GM12873 (cell line): ENCODE measurements around the gene AP5Z1.

Experiments
- TF ChIP-seq, protein P1 (sequence below): IDR thresholded peaks from 2 replicates; pipeline ENCODE4 v1.5.1; 2012; ENCODE audit warnings: low read depth, mild to moderate bottlenecking, moderate library complexity, low read length, control low read depth; ENCODE audit not compliant: insufficient read depth; ENCODE audit errors: missing control alignments

The AP5Z1 gene

DNA sequence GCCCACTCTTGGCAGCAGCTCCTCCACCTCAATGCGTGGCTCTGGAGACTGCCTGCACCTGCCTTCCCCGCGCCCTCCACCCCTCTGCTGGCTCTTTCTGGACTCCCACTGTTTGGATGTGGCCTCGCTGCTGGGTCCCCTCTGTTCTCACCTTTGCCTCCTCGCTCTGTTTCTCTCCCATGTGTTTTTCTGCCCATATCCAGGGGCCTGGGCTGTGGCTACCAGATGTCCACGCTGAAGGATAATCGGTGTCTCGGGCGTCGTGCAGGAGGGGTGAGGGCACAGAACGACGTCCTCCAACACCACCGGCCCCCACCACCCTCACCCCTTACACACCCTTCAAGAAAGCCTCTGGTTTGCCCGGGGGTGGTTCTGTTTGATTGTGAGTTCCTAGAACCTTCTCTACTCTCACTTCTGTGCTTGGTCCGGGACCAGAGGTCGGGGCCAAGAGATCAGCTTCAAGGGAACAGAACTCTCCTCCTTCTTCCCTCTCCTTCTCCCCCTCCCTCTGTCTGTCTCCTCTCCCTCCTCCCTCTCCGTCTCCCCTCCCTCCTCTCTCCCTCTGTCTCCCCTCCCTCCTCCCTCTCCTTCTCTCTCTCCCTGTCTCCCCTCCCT, 31.7 kb downstream of the AP5Z1 start:
- TF ChIP-seq, protein P1, sequence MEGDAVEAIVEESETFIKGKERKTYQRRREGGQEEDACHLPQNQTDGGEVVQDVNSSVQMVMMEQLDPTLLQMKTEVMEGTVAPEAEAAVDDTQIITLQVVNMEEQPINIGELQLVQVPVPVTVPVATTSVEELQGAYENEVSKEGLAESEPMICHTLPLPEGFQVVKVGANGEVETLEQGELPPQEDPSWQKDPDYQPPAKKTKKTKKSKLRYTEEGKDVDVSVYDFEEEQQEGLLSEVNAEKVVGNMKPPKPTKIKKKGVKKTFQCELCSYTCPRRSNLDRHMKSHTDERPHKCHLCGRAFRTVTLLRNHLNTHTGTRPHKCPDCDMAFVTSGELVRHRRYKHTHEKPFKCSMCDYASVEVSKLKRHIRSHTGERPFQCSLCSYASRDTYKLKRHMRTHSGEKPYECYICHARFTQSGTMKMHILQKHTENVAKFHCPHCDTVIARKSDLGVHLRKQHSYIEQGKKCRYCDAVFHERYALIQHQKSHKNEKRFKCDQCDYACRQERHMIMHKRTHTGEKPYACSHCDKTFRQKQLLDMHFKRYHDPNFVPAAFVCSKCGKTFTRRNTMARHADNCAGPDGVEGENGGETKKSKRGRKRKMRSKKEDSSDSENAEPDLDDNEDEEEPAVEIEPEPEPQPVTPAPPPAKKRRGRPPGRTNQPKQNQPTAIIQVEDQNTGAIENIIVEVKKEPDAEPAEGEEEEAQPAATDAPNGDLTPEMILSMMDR, result no peak

DNA sequence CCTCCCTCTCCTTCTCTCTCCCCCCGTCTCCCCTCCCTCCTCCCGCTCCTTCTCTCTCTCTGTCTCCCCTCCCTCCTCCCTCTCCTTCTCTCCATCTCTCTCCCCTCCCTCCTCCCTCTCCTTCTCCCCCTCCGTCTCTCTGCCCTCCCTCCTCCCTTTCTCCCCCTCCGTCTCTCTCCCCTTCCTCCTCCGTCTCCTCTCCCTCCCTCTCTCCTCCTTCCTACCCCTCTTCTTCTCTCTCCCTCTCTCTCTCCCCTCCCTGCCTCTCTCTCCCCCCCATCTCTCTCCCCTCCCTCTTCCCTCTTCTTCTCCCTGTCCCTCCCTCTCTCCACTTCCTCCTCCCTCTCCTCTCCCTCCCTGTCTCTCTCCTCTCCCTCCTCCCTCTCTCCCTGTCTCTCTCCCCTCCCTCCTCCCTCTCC, 32.2 kb downstream of the AP5Z1 start:
- TF ChIP-seq, protein P1, result no peak

DNA sequence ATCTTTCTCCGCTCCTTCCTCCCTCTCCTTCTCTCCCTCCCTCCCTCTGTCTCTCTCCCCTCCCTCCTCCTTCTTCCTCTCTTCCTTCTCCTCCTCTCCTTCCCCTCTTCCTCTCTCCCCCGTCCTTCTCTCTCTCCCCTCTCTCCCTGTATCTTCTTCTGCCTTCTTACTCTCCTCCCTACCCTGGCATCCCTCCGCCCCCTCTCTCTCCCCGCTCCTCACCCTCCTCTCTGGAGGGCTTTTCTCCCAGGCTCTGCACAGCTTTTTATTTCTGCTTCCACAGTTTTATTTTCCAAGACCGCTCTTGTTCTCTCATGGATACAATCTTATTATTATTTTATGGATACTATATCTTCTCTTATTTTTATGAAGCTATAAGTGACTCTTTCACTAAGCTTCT, 32.6 kb downstream of the AP5Z1 start:
- TF ChIP-seq, protein P1, result no peak

GRCh38 chr7:4808565-4808964, 33.1 kb downstream of the AP5Z1 start:
- TF ChIP-seq, protein P1, result no peak

- TF ChIP-seq, protein P1, result no peak
Measured at GRCh38 chr7:4809091-4809591, 33.7 kb downstream of the AP5Z1 start.

- TF ChIP-seq, protein P1, result no peak
Measured at GRCh38 chr7:4809666-4810065, 34.2 kb downstream of the AP5Z1 start.

DNA sequence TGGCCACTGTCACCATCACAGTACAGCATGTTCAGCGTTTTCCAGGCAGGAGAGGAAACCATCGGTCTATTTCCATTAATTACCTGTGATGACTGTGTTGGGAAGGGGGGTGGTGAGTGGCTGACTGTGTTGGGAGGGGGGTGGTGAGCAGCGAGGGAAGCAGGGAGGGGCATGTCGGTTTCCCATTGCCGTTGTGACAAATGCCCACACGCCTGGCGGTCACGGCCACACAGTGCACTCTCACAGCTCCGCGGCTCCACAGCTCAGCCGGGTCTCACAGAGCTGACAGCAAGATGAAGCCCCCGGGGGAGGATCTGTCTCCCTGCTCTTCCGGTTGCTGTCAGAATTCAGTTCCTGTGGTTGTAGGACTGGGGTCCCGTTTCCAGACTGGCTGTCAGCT, 39.0 kb downstream of the AP5Z1 start:
- TF ChIP-seq, protein P1, result no peak

- TF ChIP-seq, protein P1, result no peak
Measured at GRCh38 chr7:4815121-4815520, 39.7 kb downstream of the AP5Z1 start.
